Naive thymus-derived CD4-positive, alpha-beta T cell (primary cell): Measurements from ENCODE around the gene PURA. TPM values are rescaled to one million over a fixed set of nuclear protein-coding genes. Genes with fewer than 3 reads are reported as not detected.

Experiments used
- ATAC-seq: fragments of 150-1000 bp; cut with Tn5 transposase; 2 replicates; pipeline ENCODE4 v1.10.0; 2021; ENCODE audit warnings: mild to moderate bottlenecking, moderate library complexity
- CTCF ChIA-PET: fragments of 350-600 bp; sonication (Branson Sonifier 250); formaldehyde crosslinking; loops from one replicate; lab custom pipeline; 2021; ENCODE audit warnings: antibody characterized with exemption; lab: Charles Lee
- POLR2A ChIA-PET: fragments of 350-600 bp; sonication (Branson Sonifier 250); formaldehyde crosslinking; loops from one replicate; lab custom pipeline; 2021; ENCODE audit warnings: antibody characterized with exemption, inconsistent platforms; lab: Charles Lee
- DNase-seq, 9 donors: peaks; one replicate each; pipeline versions ENCODE4 v3.0.0 to v3.0.0-alpha.2; 2020 to 2022; ENCODE audit warnings: mixed read lengths in 1 of 9
- H3K27ac ChIP-seq: one replicate; pipeline ENCODE4 v1.7.0; 2013; ENCODE audit warnings: mild to moderate bottlenecking, low read depth, low read length, moderate library complexity
- H3K27me3 ChIP-seq, 2 donors: one replicate each; pipeline ENCODE4 v1.7.0; 2013; ENCODE audit warnings: low read length in 2 of 2, mild to moderate bottlenecking in 2 of 2, moderate library complexity in 2 of 2; ENCODE audit not compliant: control insufficient read depth in 2 of 2, insufficient read depth in 2 of 2
- H3K36me3 ChIP-seq, 3 experiments: 1 replicate in 2 of 3; 2 replicates in 1 of 3; pipeline ENCODE4 v1.7.0; 2013; ENCODE audit warnings: low read length in 3 of 3, mild to moderate bottlenecking in 3 of 3, moderate library complexity in 1 of 3; ENCODE audit not compliant: insufficient read depth in 3 of 3, control insufficient read depth in 2 of 3
- H3K4me1 ChIP-seq, 2 donors: one replicate each; pipeline ENCODE4 v1.7.0; 2013; ENCODE audit warnings: low read length in 2 of 2, mild to moderate bottlenecking in 2 of 2, moderate library complexity in 1 of 2; ENCODE audit not compliant: control insufficient read depth in 2 of 2, insufficient read depth in 2 of 2
- H3K4me3 ChIP-seq: 2 replicates; pipeline ENCODE4 v1.7.0; 2013; ENCODE audit warnings: mild to moderate bottlenecking, low read length
- H3K9me3 ChIP-seq, 3 experiments: 1 replicate in 2 of 3; 2 replicates in 1 of 3; pipeline ENCODE4 v1.7.0; 2013; ENCODE audit warnings: low read length in 3 of 3; ENCODE audit not compliant: control insufficient read depth in 2 of 3
- H3K27ac Mint-ChIP-seq, 9 donors: one replicate each; pipeline ENCODE4 v1.8.0; 2020 to 2022; ENCODE audit warnings: mixed read lengths in 9 of 9, mild to moderate bottlenecking in 8 of 9, moderate library complexity in 5 of 9, inconsistent platforms in 2 of 9
- H3K27me3 Mint-ChIP-seq, 5 donors: one replicate each; pipeline ENCODE4 v1.8.0; 2021 to 2022; ENCODE audit warnings: mixed read lengths in 5 of 5, mild to moderate bottlenecking in 1 of 5
- H3K36me3 Mint-ChIP-seq, 5 donors: one replicate each; pipeline ENCODE4 v1.8.0; 2020 to 2022; ENCODE audit warnings: mixed read lengths in 5 of 5, mild to moderate bottlenecking in 3 of 5, inconsistent platforms in 1 of 5
- H3K4me1 Mint-ChIP-seq, 7 donors: one replicate each; pipeline ENCODE4 v1.8.0; 2020 to 2022; ENCODE audit warnings: mixed read lengths in 7 of 7, mild to moderate bottlenecking in 3 of 7, inconsistent platforms in 1 of 7
- H3K4me3 Mint-ChIP-seq, 10 donors: one replicate each; pipeline ENCODE4 v1.8.0; 2020 to 2022; ENCODE audit warnings: mild to moderate bottlenecking in 10 of 10, mixed read lengths in 10 of 10, moderate library complexity in 6 of 10, inconsistent platforms in 2 of 10
- H3K9me3 Mint-ChIP-seq, 11 donors: one replicate each; pipeline ENCODE4 v1.8.0; 2020 to 2022; ENCODE audit warnings: mixed read lengths in 11 of 11, mild to moderate bottlenecking in 4 of 11, inconsistent platforms in 1 of 11, moderate library complexity in 1 of 11
- intact Hi-C, 2 donors: fragments of 100-400 bp; cut with micrococcal nuclease; formaldehyde crosslinking; loops; one replicate each; pipeline ENCODE4 v1.15.1; 2023
- polyA plus RNA-seq, 2 donors: library from polyadenylated mRNA; unstranded; fragments of 300-500 nt; fragmentation: Illumina TruSeq; gene quantifications; one replicate each; pipeline ENCODE4 v1.2.3, GENCODE V29; 2021
- total RNA-seq, 6 experiments: library from RNA in 5 of 6; stranded (reverse) in 5 of 6; gene quantifications; 1 replicate in 5 of 6; 2 replicates in 1 of 6; pipeline ENCODE4 v1.2.3 and lab custom pipeline; 2021 to 2026

Gene PURA
- total and polyA plus RNA-seq, 7 experiments from 2014 or later: 3.1 to 33.5 (median 12.2) TPM

DNA sequence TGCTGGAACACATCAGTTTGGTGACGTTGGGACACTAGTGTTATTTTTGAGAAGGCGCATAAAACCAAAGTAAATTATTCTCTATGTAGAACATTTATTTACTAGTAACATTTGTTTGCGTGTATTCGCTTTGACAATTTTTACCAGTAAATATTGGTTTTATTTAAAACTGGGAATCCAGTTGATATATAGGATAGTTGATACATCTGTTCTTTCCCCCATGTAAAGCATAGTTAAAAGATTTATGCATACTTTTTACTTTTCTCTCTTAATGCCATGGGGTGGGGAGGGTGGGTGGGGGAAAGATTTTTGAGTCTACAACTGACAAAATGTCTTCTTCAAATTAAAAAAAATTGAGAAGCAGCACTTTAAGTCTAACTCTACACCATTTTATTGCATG, 11.7 kb downstream of the PURA start, which contains the start of gene IGIP:
TSS of gene IGIP (plus strand) at position 301 of the 400 bp plus-strand sequence. CDS start 2,540 bp downstream, outside the sequence.
- H3K4me1 ChIP-seq: no peaks in the 10 kb centered on the region
- no peak within 1 kb of the TSS for H3K27ac Mint-ChIP-seq
- CTCF ChIA-PET: no interaction called here
- H3K9me3 Mint-ChIP-seq: no peaks in the 10 kb centered on the region
- intact Hi-C loops: no loop called here
- peaks cover 0 to 11% (median 0%) of the 10 kb centered on the region in 5 donors for H3K27me3 Mint-ChIP-seq
- no peaks in the 10 kb centered on the region for H3K27me3 ChIP-seq
- H3K27ac ChIP-seq: no peak within 1 kb of the TSS
- H3K4me1 Mint-ChIP-seq: peaks cover 11 to 67% (median 49%) of the 10 kb centered on the region in 7 donors
- no peak within 1 kb of the TSS for H3K4me3 Mint-ChIP-seq
- H3K36me3 Mint-ChIP-seq: no peaks in the 10 kb centered on the region
- H3K4me3 ChIP-seq: no peak within 1 kb of the TSS
- no peaks in the 10 kb centered on the region for H3K36me3 ChIP-seq
- POLR2A ChIA-PET: interaction anchor here (0.7 to 0.9 kb wide), 2 partner anchors 8 to 963 kb away, joined by 3 to 4 read pairs; no protein-coding TSS in a partner anchor
- H3K9me3 ChIP-seq: no peaks in the 10 kb centered on the region
- DNase-seq (no peak), ATAC-seq (no peak)

DNA sequence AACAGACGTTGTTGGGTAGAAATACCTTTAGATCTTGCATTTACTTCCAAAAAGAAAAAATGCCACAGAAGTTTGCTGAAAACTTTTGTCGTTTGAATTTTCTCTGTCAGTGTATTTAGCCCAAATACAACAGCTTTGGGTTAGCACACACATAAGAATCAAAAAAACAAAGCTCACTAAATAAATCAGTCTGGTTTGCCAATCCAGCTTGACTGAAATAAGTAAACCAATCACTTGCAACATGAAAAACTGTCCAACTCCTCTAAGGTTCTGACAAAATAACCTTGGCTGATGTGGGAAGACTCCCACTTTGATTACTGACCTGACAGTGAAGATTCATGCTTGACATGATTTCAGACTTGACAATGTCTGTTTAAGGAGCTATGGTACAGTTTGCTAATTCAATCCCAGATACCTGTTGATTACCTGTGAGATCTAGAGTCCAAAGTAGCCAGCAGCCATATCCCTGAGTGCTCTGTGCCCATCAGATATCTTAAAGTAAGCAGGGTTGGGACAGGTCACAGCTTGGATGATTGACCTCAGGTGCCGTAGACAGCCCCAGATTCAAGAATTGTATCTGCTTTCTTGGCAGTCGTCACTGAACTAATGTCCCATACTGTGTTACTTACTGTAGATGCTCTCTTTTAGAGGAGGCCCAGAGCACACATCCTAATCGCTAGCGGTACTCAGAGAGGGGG, 12.6 kb downstream of the PURA start:
- Histone ChIP-seq H3K4me3 (no peak overlapping the region), H3K9me3 (no peaks in the 10 kb centered on the region), H3K4me1 (peaks cover 0 to 3% of the 10 kb centered on the region in 2 donors), H3K27ac (no peak overlapping the region), H3K36me3 (no peaks in the 10 kb centered on the region), H3K27me3 (no peaks in the 10 kb centered on the region)
- Mint-ChIP-seq H3K27ac (no peak overlapping the region), H3K27me3 (peaks cover 0 to 11% (median 0%) of the 10 kb centered on the region in 5 donors), H3K9me3 (no peaks in the 10 kb centered on the region), H3K4me1 (peaks cover 14 to 67% (median 51%) of the 10 kb centered on the region in 7 donors), H3K36me3 (no peaks in the 10 kb centered on the region), H3K4me3 (no peak overlapping the region)
- ChIA-PET CTCF (interaction anchor here (0.8 to 1.1 kb wide), 2 partner anchors 8 to 22 kb away, joined by 3 read pairs; no protein-coding TSS in a partner anchor), POLR2A (interaction anchor here (0.6 kb wide), 1 partner anchor 45 kb away, joined by 3 read pairs; no protein-coding TSS in a partner anchor)
- intact Hi-C loops: no loop called here
- ATAC-seq: no peak
- DNase-seq: no peak

DNA sequence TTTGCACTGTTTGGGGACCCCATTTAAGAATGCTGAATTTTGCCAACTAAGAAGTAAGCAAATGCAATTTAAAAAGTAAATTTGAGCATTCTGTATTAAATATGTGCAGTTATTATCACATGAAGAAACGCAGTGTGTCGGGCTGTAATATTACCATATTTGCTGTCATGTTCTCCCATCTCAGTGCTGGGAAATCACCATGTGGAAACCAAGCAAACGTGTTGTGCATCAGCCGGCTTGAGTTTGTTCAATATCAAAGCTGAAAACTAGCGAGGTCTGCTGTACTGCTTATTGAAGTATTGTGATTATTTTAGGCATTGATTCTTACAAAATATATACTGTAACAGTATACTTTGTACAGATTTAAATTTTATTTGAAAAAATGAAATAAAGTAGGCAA, 14.5 kb downstream of the PURA start:
- intact Hi-C loops: no loop called here
- Histone ChIP-seq H3K9me3 (no peaks in the 10 kb centered on the region), H3K27ac (no peak overlapping the region), H3K36me3 (no peaks in the 10 kb centered on the region), H3K4me3 (no peak overlapping the region), H3K27me3 (no peaks in the 10 kb centered on the region), H3K4me1 (peaks cover 8 to 14% of the 10 kb centered on the region in 2 donors)
- H3K36me3 Mint-ChIP-seq: no peaks in the 10 kb centered on the region
- ChIA-PET CTCF (no interaction called here), POLR2A (interaction anchor here (0.7 kb wide), 1 partner anchor 153 kb away, joined by 3 read pairs; no protein-coding TSS in a partner anchor)
- peaks cover 24 to 65% (median 51%) of the 10 kb centered on the region in 7 donors for H3K4me1 Mint-ChIP-seq
- ATAC-seq: no peak
- H3K9me3 Mint-ChIP-seq: no peaks in the 10 kb centered on the region
- DNase-seq: no peak
- H3K27me3 Mint-ChIP-seq: peaks cover 0 to 11% (median 0%) of the 10 kb centered on the region in 5 donors
- H3K4me3 Mint-ChIP-seq: no peak overlapping the region
- no peak overlapping the region for H3K27ac Mint-ChIP-seq

DNA sequence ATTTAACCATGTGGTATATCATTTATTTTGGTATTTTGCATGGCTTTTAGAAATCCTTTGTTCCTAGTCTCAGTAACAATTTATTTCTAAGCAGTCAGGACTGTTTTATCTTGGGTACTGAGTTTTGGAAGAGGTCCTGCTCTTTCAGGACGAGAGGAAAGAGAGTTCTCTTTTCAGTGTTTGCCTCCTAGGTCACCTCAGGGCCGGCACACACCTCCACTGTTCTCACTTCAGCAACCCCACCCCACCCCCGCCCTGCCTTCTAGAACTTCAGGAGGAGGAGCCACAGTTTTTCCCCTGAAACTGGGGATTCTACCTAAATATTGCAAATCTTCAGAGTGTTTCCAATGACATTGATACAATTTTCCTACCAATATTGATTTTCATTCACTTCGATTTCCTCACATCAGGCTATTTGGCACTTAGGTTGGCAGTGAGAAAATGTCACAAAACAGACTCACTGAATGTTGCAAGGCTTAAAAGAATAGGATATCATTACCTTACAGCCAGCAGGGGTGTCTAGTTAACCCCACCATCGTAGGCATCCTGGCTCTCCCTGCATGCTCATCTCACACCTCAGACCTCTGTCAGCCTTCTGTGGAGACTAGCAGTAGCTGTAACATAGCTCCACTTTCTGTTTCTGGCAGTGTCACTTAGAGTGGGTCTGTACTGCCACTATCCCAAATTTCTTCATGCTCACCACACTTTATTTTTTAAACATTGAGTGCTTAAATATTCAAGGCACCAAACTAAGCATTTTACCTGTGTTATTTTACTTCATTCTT, 17.2 kb downstream of the PURA start:
- ATAC-seq (no peak), DNase-seq (no peak)
- ChIA-PET POLR2A (interaction anchor here (1.5 to 2.3 kb wide), 2 partner anchors 16 to 23 kb away, joined by 3 to 7 read pairs; no protein-coding TSS in a partner anchor), CTCF (no interaction called here)
- H3K27ac ChIP-seq: no peak overlapping the region
- intact Hi-C loops: loop anchor here in 1 of 2 donors (1.0 kb wide), 1 partner anchor 13 kb away; no protein-coding TSS in a partner anchor
- Mint-ChIP-seq H3K27me3 (peaks cover 0 to 5% (median 0%) of the 10 kb centered on the region in 5 donors), H3K36me3 (peaks cover 0 to 3% (median 0%) of the 10 kb centered on the region in 5 donors), H3K4me1 (peaks cover 30 to 71% (median 56%) of the 10 kb centered on the region in 7 donors), H3K27ac (peak overlapping the region in 2 of 9 donors; percentile 48 to 55), H3K4me3 (peak overlapping the region in 4 of 10 donors; percentile 37 to 48 (median 45)), H3K9me3 (no peaks in the 10 kb centered on the region)
- H3K4me3 ChIP-seq: no peak overlapping the region
- no peaks in the 10 kb centered on the region for H3K9me3 ChIP-seq
- H3K36me3 ChIP-seq: no peaks in the 10 kb centered on the region
- H3K4me1 ChIP-seq: peaks cover 8 to 14% of the 10 kb centered on the region in 2 donors
- H3K27me3 ChIP-seq: no peaks in the 10 kb centered on the region

DNA sequence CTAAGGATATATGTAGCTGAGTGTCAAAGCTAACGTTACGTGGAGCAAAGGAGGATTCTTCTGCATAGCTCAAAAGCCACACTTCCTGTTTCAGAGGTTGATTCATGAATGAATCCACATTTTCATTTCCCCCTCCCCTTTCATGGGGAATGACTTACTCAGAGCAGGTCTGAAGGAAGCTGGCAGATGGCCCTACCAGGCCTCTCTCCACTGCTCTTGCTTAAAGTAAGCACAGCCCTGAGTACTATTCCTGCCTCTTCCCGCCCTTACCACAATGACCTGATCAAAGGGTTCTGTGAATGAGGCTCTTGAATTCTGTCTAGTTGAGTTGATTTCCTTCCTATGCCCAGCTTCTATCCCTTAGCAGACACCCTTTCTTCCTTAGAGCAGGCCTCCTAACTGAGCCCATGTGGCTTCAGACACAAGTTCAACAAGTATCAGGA, 18.1 kb downstream of the PURA start:
- H3K4me1 Mint-ChIP-seq: peaks cover 30 to 69% (median 53%) of the 10 kb centered on the region in 7 donors
- H3K36me3 Mint-ChIP-seq: peaks cover 0 to 3% (median 0%) of the 10 kb centered on the region in 5 donors
- no peaks in the 10 kb centered on the region for H3K9me3 Mint-ChIP-seq
- ChIA-PET POLR2A (interaction anchor here (1.5 to 2.3 kb wide), 2 partner anchors 17 to 24 kb away, joined by 3 to 7 read pairs; no protein-coding TSS in a partner anchor), CTCF (interaction anchor here (0.6 to 0.7 kb wide), 2 partner anchors 14 to 56 kb away, joined by 3 read pairs; no protein-coding TSS in a partner anchor)
- Histone ChIP-seq H3K27me3 (no peaks in the 10 kb centered on the region), H3K4me1 (peaks cover 8 to 14% of the 10 kb centered on the region in 2 donors), H3K36me3 (no peaks in the 10 kb centered on the region), H3K9me3 (no peaks in the 10 kb centered on the region), H3K27ac (no peak overlapping the region), H3K4me3 (no peak overlapping the region)
- peak in 2 of 9 donors; percentile 18 to 36 for DNase-seq
- ATAC-seq: peak; percentile 85
- intact Hi-C loops: loop anchor here in 1 of 2 donors (1.0 kb wide), 2 partner anchors 12 to 14 kb away; no protein-coding TSS in a partner anchor
- peak overlapping the region in 6 of 10 donors; percentile 18 to 59 (median 45) for H3K4me3 Mint-ChIP-seq
- peak overlapping the region in 5 of 9 donors; percentile 0 to 62 (median 40) for H3K27ac Mint-ChIP-seq
- peaks cover 0 to 5% (median 0%) of the 10 kb centered on the region in 5 donors for H3K27me3 Mint-ChIP-seq
